Measurements from ENCODE around the gene LPAR6. TPM values are rescaled to one million over a fixed set of nuclear protein-coding genes. Genes with fewer than 3 reads are reported as not detected.

LPAR6 gene
- total RNA-seq, 4 donors from 2014 or later: 6.5 to 25.4 (median 15.7) TPM

- no peaks in the 10 kb centered on the region for H3K9me3 ChIP-seq
- ATAC-seq: no peak
- H3K27ac ChIP-seq: peak overlapping the region in 2 of 4 donors; percentile 52 to 71
- H3K4me3 ChIP-seq: no peak overlapping the region
- no peaks in the 10 kb centered on the region for H3K27me3 ChIP-seq
- peaks cover 6 to 47% (median 13%) of the 10 kb centered on the region in 3 donors for H3K4me1 ChIP-seq
- WGBS, 2 donors (ENCODE audit: low coverage in 1 of 2): 44 to 55% methylated on average over 1 of the region's 1 CpG
- TF ChIP-seq EP300 (IDR thresholded peaks at IDR 0.05) (no peak), CTCF (IDR thresholded peaks at IDR 0.05) (no peak), POLR2AphosphoS5 (IDR thresholded peaks at IDR 0.05) (no peak), POLR2A (IDR thresholded peaks at IDR 0.05) (no peak)
- H3K36me3 ChIP-seq: no peaks in the 10 kb centered on the region
Observed at GRCh38 chr13:48404952-48405351, 8.0 kb downstream of the LPAR6 start.

GRCh38 chr13:48403913-48404312 lies 9.0 kb downstream of the LPAR6 start:
- H3K4me1 ChIP-seq: peaks cover 6 to 53% (median 17%) of the 10 kb centered on the region in 3 donors

GRCh38 chr13:48403151-48403631 lies 9.7 kb downstream of the LPAR6 start:
- TF ChIP-seq POLR2AphosphoS5 (IDR thresholded peaks at IDR 0.05): peak; percentile 17
- no peak for TF ChIP-seq EP300 (IDR thresholded peaks at IDR 0.05)
- no peak for TF ChIP-seq POLR2A (IDR thresholded peaks at IDR 0.05)
- TF ChIP-seq CTCF (IDR thresholded peaks at IDR 0.05): no peak
- WGBS, 2 donors (ENCODE audit: low coverage in 1 of 2): 38 to 44% methylated on average over 2 of the region's 2 CpGs
- Histone ChIP-seq H3K27ac (peak overlapping the region in 3 of 4 donors; percentile 52 to 71 (median 59)), H3K36me3 (no peaks in the 10 kb centered on the region), H3K27me3 (no peaks in the 10 kb centered on the region), H3K9me3 (no peaks in the 10 kb centered on the region), H3K4me1 (peaks cover 6 to 60% (median 17%) of the 10 kb centered on the region in 3 donors), H3K4me3 (peak overlapping the region in 1 of 2 donors; percentile 16)
- ATAC-seq: peak; percentile 56

More at GRCh38 chr13:48403913-48404312, 9.0 kb downstream of the LPAR6 start:
- H3K36me3 ChIP-seq: no peaks in the 10 kb centered on the region
- TF ChIP-seq POLR2AphosphoS5 (IDR thresholded peaks at IDR 0.05) (no peak), EP300 (IDR thresholded peaks at IDR 0.05) (no peak), POLR2A (IDR thresholded peaks at IDR 0.05) (no peak), CTCF (IDR thresholded peaks at IDR 0.05) (no peak)
- no peaks in the 10 kb centered on the region for H3K9me3 ChIP-seq
- no peaks in the 10 kb centered on the region for H3K27me3 ChIP-seq
- peak overlapping the region in 3 of 4 donors; percentile 52 to 71 (median 59) for H3K27ac ChIP-seq
- no peak for ATAC-seq
- WGBS, 2 donors (ENCODE audit: low coverage in 1 of 2): 62 to 93% methylated on average over 8 of the region's 8 CpGs
- H3K4me3 ChIP-seq: peak overlapping the region in 1 of 2 donors; percentile 2

GRCh38 chr13:48402325-48402932 lies 10.5 kb downstream of the LPAR6 start:
- Histone ChIP-seq H3K4me3 (no peak overlapping the region), H3K4me1 (peaks cover 6 to 66% (median 21%) of the 10 kb centered on the region in 3 donors), H3K9me3 (no peaks in the 10 kb centered on the region), H3K27ac (peak overlapping the region in 2 of 4 donors; percentile 8 to 71), H3K36me3 (no peaks in the 10 kb centered on the region), H3K27me3 (no peaks in the 10 kb centered on the region)
- whole genome bisulfite sequencing, 2 donors (ENCODE audit: low coverage in 1 of 2): 38 to 51% methylated on average over 1 to 2 of the region's 2 CpGs
- TF ChIP-seq POLR2A (IDR thresholded peaks at IDR 0.05): no peak
- TF ChIP-seq POLR2AphosphoS5 (IDR thresholded peaks at IDR 0.05): no peak
- no peak for TF ChIP-seq CTCF (IDR thresholded peaks at IDR 0.05)
- no peak for TF ChIP-seq EP300 (IDR thresholded peaks at IDR 0.05)
- no peak for ATAC-seq

- peak overlapping the region in 3 of 4 donors; percentile 8 to 71 (median 51) for H3K27ac ChIP-seq
- H3K36me3 ChIP-seq: no peaks in the 10 kb centered on the region
- 15 to 69% methylated on average over 2 of the region's 2 CpGs for WGBS, 2 donors (ENCODE audit: low coverage in 1 of 2)
- no peak for ATAC-seq
- TF ChIP-seq EP300 (IDR thresholded peaks at IDR 0.05) (no peak), POLR2AphosphoS5 (IDR thresholded peaks at IDR 0.05) (no peak), CTCF (IDR thresholded peaks at IDR 0.05) (no peak), POLR2A (IDR thresholded peaks at IDR 0.05) (no peak)
- no peaks in the 10 kb centered on the region for H3K27me3 ChIP-seq
- H3K4me3 ChIP-seq: no peak overlapping the region
- H3K4me1 ChIP-seq: peaks cover 6 to 66% (median 21%) of the 10 kb centered on the region in 3 donors
- H3K9me3 ChIP-seq: no peaks in the 10 kb centered on the region
Observed at GRCh38 chr13:48401480-48401879, 11.4 kb downstream of the LPAR6 start.
